HepG2 (cell line): ENCODE measurements around the gene EXOC5. TPM values are rescaled to one million over a fixed set of nuclear protein-coding genes. Genes with fewer than 3 reads are reported as not detected.

Source experiments
- ATAC-seq: fragments of 200-7000 bp; cut with Tn5 transposase; 3 replicates; pipeline ENCODE4 v1.9.1; 2020; ENCODE audit warnings: mild to moderate bottlenecking, moderate library complexity
- BruUV-seq: library from RNA; stranded (reverse); fragments of 400-500 nt; replicated peaks from 2 replicates; lab custom pipeline; 2021; lab: Mats Ljungman, UMichigan
- CTCF ChIA-PET: fragments of 300-600 bp; formaldehyde crosslinking; extraction: SDS; loops from one replicate; lab custom pipeline; 2021; ENCODE audit warnings: low total read pairs, inconsistent platforms, low intra/inter-chr PET ratio; lab: Yijun Ruan, JAX
- POLR2A ChIA-PET: fragments of 350-600 bp; sonication (Branson Sonifier 250); formaldehyde crosslinking; loops from one replicate; lab custom pipeline; 2020; ENCODE audit warnings: antibody characterized with exemption, inconsistent platforms; lab: Yijun Ruan, JAX
- DNase-seq: peaks from one replicate; pipeline ENCODE4 v3.0.0-alpha.2; 2015; ENCODE audit warnings: low spot score
- FAIRE-seq: peaks from 3 replicates; lab custom pipeline; 2011; peaks lifted over from hg19 to GRCh38; lab: Jason Lieb, UNC
- H2AFZ ChIP-seq: one replicate; pipeline ENCODE4 v1.6.1; 2011; ENCODE audit warnings: low read length, inconsistent platforms
- H3K27ac ChIP-seq: fragments of 300-600 bp; 3 replicates; pipeline ENCODE4 v1.8.0; 2011; ENCODE audit warnings: mixed run types, mild to moderate bottlenecking, mixed read lengths, low read length, inconsistent platforms; ENCODE audit not compliant: insufficient read depth; ENCODE audit errors: extremely low read length
- H3K27me3 ChIP-seq, 2 experiments: fragments of 200-600 bp in 1 of 2; 2 replicates in 1 of 2; 3 replicates in 1 of 2; pipeline versions ENCODE4 v1.6.0 to v1.8.0; 2011; ENCODE audit warnings: low read length in 2 of 2, mild to moderate bottlenecking in 2 of 2, moderate library complexity in 2 of 2, inconsistent platforms in 1 of 2; ENCODE audit not compliant: insufficient read depth in 2 of 2, control insufficient read depth in 1 of 2
- H3K36me3 ChIP-seq, 2 experiments: fragments of 200-600 bp in 1 of 2; replicated peaks in 1 of 2; 2 replicates in 1 of 2; 3 replicates in 1 of 2; pipeline versions ENCODE4 v1.5.1 to v1.8.0; 2011; ENCODE audit warnings: low read length in 2 of 2, inconsistent platforms in 1 of 2; ENCODE audit not compliant: insufficient read depth in 2 of 2, control insufficient read depth in 1 of 2
- H3K4me1 ChIP-seq: 2 replicates; pipeline ENCODE4 v1.5.1; 2012; ENCODE audit warnings: low read length, inconsistent platforms; ENCODE audit not compliant: insufficient read depth
- H3K4me2 ChIP-seq: 2 replicates; pipeline ENCODE4 v1.6.0; 2011; ENCODE audit warnings: low read depth, low read length, inconsistent platforms
- H3K4me3 ChIP-seq, 3 experiments: fragments of 200-600 bp in 1 of 3; sonication (generic), shearing (Covaris generic) in 1 of 3; replicated peaks in 1 of 3; 2 replicates each; pipeline ENCODE4 v1.5.1; 2011 to 2016; ENCODE audit warnings: low read length in 3 of 3, inconsistent platforms in 2 of 3, low read depth in 2 of 3, mild to moderate bottlenecking in 2 of 3, control low read depth in 1 of 3, mixed read lengths in 1 of 3; ENCODE audit not compliant: insufficient read depth in 1 of 3
- H3K79me2 ChIP-seq: one replicate; pipeline ENCODE4 v1.6.1; 2011; ENCODE audit warnings: low read length, inconsistent platforms; ENCODE audit not compliant: insufficient read depth
- H3K9ac ChIP-seq: 2 replicates; pipeline ENCODE4 v1.6.0; 2011; ENCODE audit warnings: mild to moderate bottlenecking, low read depth, low read length, inconsistent platforms; ENCODE audit not compliant: insufficient read depth
- H3K9me3 ChIP-seq: 2 replicates; pipeline ENCODE4 v1.5.1; 2012; ENCODE audit warnings: mild to moderate bottlenecking, low read length
- H4K20me1 ChIP-seq: 2 replicates; pipeline ENCODE4 v1.6.0; 2011; ENCODE audit warnings: inconsistent platforms, mild to moderate bottlenecking, low read length, moderate library complexity; ENCODE audit not compliant: insufficient read depth
- BCL3 ChIP-seq: sonication (generic); formaldehyde crosslinking; IDR thresholded peaks from 2 replicates; pipeline ENCODE4 v1.5.1; 2020; ENCODE audit warnings: mild to moderate bottlenecking, missing genetic modification reagents, moderate library complexity
- BCLAF1 ChIP-seq: fragments of 450-650 bp; IDR thresholded peaks from 2 replicates; pipeline ENCODE4 v1.6.1; 2017; ENCODE audit warnings: mild to moderate bottlenecking
- FOXK2 ChIP-seq: fragments of 450-650 bp; IDR thresholded peaks from 2 replicates; pipeline ENCODE4 v1.6.1; 2016
- GATAD2A ChIP-seq: IDR thresholded peaks from 2 replicates; pipeline ENCODE4 v1.6.1; 2016
- HCFC1 ChIP-seq: fragments of 150-350 bp; IDR thresholded peaks from 2 replicates; pipeline ENCODE4 v1.6.1; 2014; ENCODE audit warnings: low read depth, low read length
- ISL2 ChIP-seq: sonication (generic); formaldehyde crosslinking; IDR thresholded peaks from 2 replicates; pipeline ENCODE4 v1.5.0; 2020; ENCODE audit warnings: missing genetic modification reagents
- SNAI1 ChIP-seq: sonication (generic); formaldehyde crosslinking; IDR thresholded peaks from 2 replicates; pipeline ENCODE4 v1.5.0; 2020; ENCODE audit warnings: mild to moderate bottlenecking, missing genetic modification reagents, borderline replicate concordance
- TIGD3 ChIP-seq: sonication (generic); formaldehyde crosslinking; IDR thresholded peaks from 2 replicates; pipeline ENCODE4 v1.5.1; 2020; ENCODE audit warnings: mild to moderate bottlenecking, missing genetic modification reagents, borderline replicate concordance
- ZNF264 ChIP-seq: sonication (generic); formaldehyde crosslinking; IDR thresholded peaks from 2 replicates; pipeline ENCODE4 v1.4.0; 2020; ENCODE audit warnings: missing genetic modification reagents
- ZNF362 ChIP-seq: sonication (generic); formaldehyde crosslinking; IDR thresholded peaks from 2 replicates; pipeline ENCODE4 v1.4.0; 2020; ENCODE audit warnings: missing genetic modification reagents, mild to moderate bottlenecking, borderline replicate concordance
- ZNF441 ChIP-seq: sonication (generic); formaldehyde crosslinking; IDR thresholded peaks from 2 replicates; pipeline ENCODE4 v1.7.0; 2021; ENCODE audit warnings: missing genetic modification reagents, borderline replicate concordance
- ZNF652 ChIP-seq: IDR thresholded peaks from 2 replicates; pipeline ENCODE4 v1.6.1; 2016; ENCODE audit warnings: low read depth, borderline replicate concordance
- ZNF75D ChIP-seq: sonication (generic); formaldehyde crosslinking; IDR thresholded peaks from 2 replicates; pipeline ENCODE4 v1.8.1; 2023; ENCODE audit warnings: missing genetic modification reagents, mild to moderate bottlenecking, borderline replicate concordance
- WGBS: methylation state at CpG from one replicate; pipeline ENCODE4 v1.1.6; 2017; ENCODE audit warnings: low lambda C conversion rate; 5-methylcytosine and 5-hydroxymethylcytosine counted together
- in situ Hi-C: cut with HindIII; loops from 2 replicates; pipeline ENCODE4 v1.10.0; 2017; ENCODE audit warnings: low pct_unique_long_range_greater_than_20kb; ENCODE audit not compliant: extremely low pct_ligation_motif_present
- intact Hi-C: fragments of 100-400 bp; cut with micrococcal nuclease; formaldehyde crosslinking; loops from one replicate; pipeline ENCODE4 v1.10.0; 2022; ENCODE audit not compliant: unreplicated experiment
- polyA plus RNA-seq, 8 experiments: library from polyadenylated mRNA; depleted of rRNA in 3 of 8; stranded (reverse) in 7 of 8; unstranded in 1 of 8; fragments of >200 nt; fragmentation: Illumina TruSeq in 4 of 8; extraction: Trizol in 4 of 8; gene quantifications; 2 replicates each; pipeline versions ENCODE4 v1.2.1 to v1.2.3, GENCODE V29; 2011 to 2016; ENCODE audit warnings: low read depth in 4 of 8, missing spikeins in 1 of 8, mixed read lengths in 1 of 8; ENCODE audit not compliant: insufficient read depth in 1 of 8
- total RNA-seq, 5 experiments: library from RNA; depleted of rRNA; stranded (reverse); fragments of >200 nt; fragmentation: Illumina TruSeq; extraction: Trizol; gene quantifications; 2 replicates each; pipeline ENCODE4 v1.2.3, GENCODE V29; 2016; ENCODE audit warnings: low read depth in 1 of 5

Gene EXOC5
- total and polyA plus RNA-seq, 2 of the 13 experiments (the other 11 are each of a cell fraction or from before 2014, with no cell fraction given), result 15.1 to 43.8 TPM

GRCh38 chr14:57245941-57246340, 22.8 kb downstream of the EXOC5 start:
- H3K36me3 ChIP-seq, result peaks cover 0 to 8% of the 10 kb centered on the region in 2 experiments; a peak in 1 of 5 replicates
- in situ Hi-C loops, result no loop called here
- BruUV-seq, result no TSS peak
- H3K9me3 ChIP-seq, result no peaks in the 10 kb centered on the region
- no peaks in the 10 kb centered on the region for H3K4me1 ChIP-seq
- no peak overlapping the region for H3K27ac ChIP-seq
- CTCF ChIA-PET, result no interaction called here
- no peak overlapping the region for H2AFZ ChIP-seq
- TF ChIP-seq BCL3 (no peak), ZNF441 (no peak), SNAI1 (no peak), ZNF362 (no peak), GATAD2A (CRISPR knock-in tag) (no peak), FOXK2 (no peak), ISL2 (CRISPR knock-in tag) (no peak), BCLAF1 (no peak), ZNF75D (CRISPR knock-in tag) (no peak), TIGD3 (CRISPR knock-in tag) (no peak), HCFC1 (no peak), ZNF652 (no peak), ZNF264 (CRISPR knock-in tag) (no peak)
- 97% methylated on average over 2 of the region's 2 CpGs for WGBS
- H3K4me3 ChIP-seq, result no peak overlapping the region
- POLR2A ChIA-PET, result no interaction called here
- no peak overlapping the region for H3K4me2 ChIP-seq
- intact Hi-C loops, result no loop called here
- no peaks in the 10 kb centered on the region for H4K20me1 ChIP-seq
- peaks cover 11% of the 10 kb centered on the region for H3K79me2 ChIP-seq
- H3K9ac ChIP-seq, result no peak overlapping the region
- FAIRE-seq (no peak), DNase-seq (no peak), ATAC-seq (no peak)
- no peaks in the 10 kb centered on the region for H3K27me3 ChIP-seq
